Glutamatergic neuron (in vitro differentiated cells): ENCODE measurements around the gene SRPK2. TPM values are rescaled to one million over a fixed set of nuclear protein-coding genes. Genes with fewer than 3 reads are reported as not detected.

Experiments used
- DNase-seq: peaks from one replicate; pipeline ENCODE4 v3.0.0; 2022
- H3K27ac Mint-ChIP-seq: one replicate; pipeline ENCODE4 v1.8.0; 2020; ENCODE audit warnings: mild to moderate bottlenecking, mixed read lengths, inconsistent platforms; ENCODE audit not compliant: unreplicated experiment
- H3K27me3 Mint-ChIP-seq: one replicate; pipeline ENCODE4 v1.8.0; 2020; ENCODE audit warnings: mild to moderate bottlenecking, moderate library complexity, mixed read lengths, inconsistent platforms; ENCODE audit not compliant: unreplicated experiment
- H3K36me3 Mint-ChIP-seq: one replicate; pipeline ENCODE4 v1.8.0; 2020; ENCODE audit warnings: mild to moderate bottlenecking, mixed read lengths, inconsistent platforms; ENCODE audit not compliant: unreplicated experiment
- H3K4me1 Mint-ChIP-seq: one replicate; pipeline ENCODE4 v1.8.0; 2020; ENCODE audit warnings: mild to moderate bottlenecking, low read depth, mixed read lengths, inconsistent platforms; ENCODE audit not compliant: unreplicated experiment
- H3K4me3 Mint-ChIP-seq: one replicate; pipeline ENCODE4 v1.8.0; 2020; ENCODE audit warnings: mild to moderate bottlenecking, mixed read lengths, inconsistent platforms; ENCODE audit not compliant: unreplicated experiment
- H3K9me3 Mint-ChIP-seq: one replicate; pipeline ENCODE4 v1.8.0; 2020; ENCODE audit warnings: mild to moderate bottlenecking, moderate library complexity, mixed read lengths, inconsistent platforms; ENCODE audit not compliant: unreplicated experiment
- CTCF ChIP-seq: fragments of 200-600 bp; sonication (generic); IDR thresholded peaks from one replicate; pipeline ENCODE4 v1.5.0; 2021; ENCODE audit not compliant: partially characterized antibody, unreplicated experiment
- total RNA-seq: library from RNA; stranded (reverse); fragmentation: NEBNext Ultra II Directional; extraction: Animal tissue kit (Norgen Biotek cat#: 25700); gene quantifications from one replicate; pipeline ENCODE4 v1.2.1, GENCODE V29; 2021; ENCODE audit not compliant: unreplicated experiment

Gene SRPK2
- total RNA-seq, 1 donor from 2014 or later, result 131 TPM

- TF ChIP-seq CTCF, result no peak
- Mint-ChIP-seq H3K36me3 (no peaks in the 10 kb centered on the region), H3K27ac (no peak overlapping the region), H3K27me3 (peaks cover 2% of the 10 kb centered on the region), H3K4me3 (no peak overlapping the region), H3K9me3 (no peaks in the 10 kb centered on the region), H3K4me1 (no peaks in the 10 kb centered on the region)
- no peak for DNase-seq
Observed at GRCh38 chr7:105086850-105087249, 301.9 kb downstream of the SRPK2 start.

GRCh38 chr7:105084581-105084980 lies 304.1 kb downstream of the SRPK2 start:
- no peaks in the 10 kb centered on the region for H3K9me3 Mint-ChIP-seq
- H3K27ac Mint-ChIP-seq, result no peak overlapping the region
- H3K27me3 Mint-ChIP-seq, result peaks cover 2% of the 10 kb centered on the region
- TF ChIP-seq CTCF, result no peak
- no peaks in the 10 kb centered on the region for H3K4me1 Mint-ChIP-seq
- H3K36me3 Mint-ChIP-seq, result no peaks in the 10 kb centered on the region
- no peak overlapping the region for H3K4me3 Mint-ChIP-seq
- DNase-seq, result no peak

- no peak overlapping the region for H3K4me3 Mint-ChIP-seq
- H3K27me3 Mint-ChIP-seq, result no peaks in the 10 kb centered on the region
- H3K4me1 Mint-ChIP-seq, result no peaks in the 10 kb centered on the region
- H3K9me3 Mint-ChIP-seq, result no peaks in the 10 kb centered on the region
- TF ChIP-seq CTCF, result no peak
- H3K27ac Mint-ChIP-seq, result no peak overlapping the region
- H3K36me3 Mint-ChIP-seq, result no peaks in the 10 kb centered on the region
- DNase-seq, result no peak
Observed at GRCh38 chr7:105079348-105079747, 309.4 kb downstream of the SRPK2 start.

GRCh38 chr7:105073143-105073542 lies 315.6 kb downstream of the SRPK2 start:
- Mint-ChIP-seq H3K4me1 (peaks cover 2% of the 10 kb centered on the region), H3K36me3 (no peaks in the 10 kb centered on the region), H3K4me3 (no peak overlapping the region), H3K27me3 (peaks cover 2% of the 10 kb centered on the region), H3K9me3 (no peaks in the 10 kb centered on the region), H3K27ac (no peak overlapping the region)
- no peak for TF ChIP-seq CTCF
- no peak for DNase-seq

GRCh38 chr7:105068886-105069285 lies 319.8 kb downstream of the SRPK2 start:
- peaks cover 2% of the 10 kb centered on the region for H3K27me3 Mint-ChIP-seq
- H3K4me3 Mint-ChIP-seq, result no peak overlapping the region
- no peak for TF ChIP-seq CTCF
- H3K4me1 Mint-ChIP-seq, result peaks cover 2% of the 10 kb centered on the region
- DNase-seq, result no peak
- no peaks in the 10 kb centered on the region for H3K9me3 Mint-ChIP-seq
- no peaks in the 10 kb centered on the region for H3K36me3 Mint-ChIP-seq
- H3K27ac Mint-ChIP-seq, result no peak overlapping the region
